Activated T-helper 2 cell treated with anti-CD3 and anti-CD28 coated beads, Interferon-gamma antibody, Interleukin-2, Interleukin-4, amounts not matched to agents 10 μg/mL and 5 μg/mL and 100 μg/mL, durations not matched to agents 14 hours and 24 hours and 36 hours (primary cell): Measurements from ENCODE around the gene CLEC17A. TPM values are rescaled to one million over a fixed set of nuclear protein-coding genes. Genes with fewer than 3 reads are reported as not detected.
"Not testable (repeated sequence)": the region's sequence is repeated elsewhere in the genome, so short reads cannot be mapped to it uniquely, and the experiment has no call there.

Source experiments
- DNase-seq: peaks from one replicate; pipeline ENCODE4 v3.0.0; 2021; ENCODE audit warnings: low spot score
- H3K27ac Mint-ChIP-seq: one replicate; pipeline ENCODE4 v1.8.0; 2021; ENCODE audit warnings: mixed read lengths
- H3K27me3 Mint-ChIP-seq: one replicate; pipeline ENCODE4 v1.8.0; 2021; ENCODE audit warnings: low read depth, mixed read lengths
- H3K36me3 Mint-ChIP-seq: one replicate; pipeline ENCODE4 v1.8.0; 2021; ENCODE audit warnings: low read depth, mixed read lengths
- H3K4me1 Mint-ChIP-seq: one replicate; pipeline ENCODE4 v1.8.0; 2021; ENCODE audit warnings: low read depth, mixed read lengths
- H3K4me3 Mint-ChIP-seq: one replicate; pipeline ENCODE4 v1.8.0; 2021; ENCODE audit warnings: low read depth, mild to moderate bottlenecking, moderate library complexity, mixed read lengths
- H3K9me3 Mint-ChIP-seq: one replicate; pipeline ENCODE4 v1.8.0; 2021; ENCODE audit warnings: mixed read lengths
- intact Hi-C: fragments of 100-400 bp; cut with micrococcal nuclease; formaldehyde crosslinking; loops from one replicate; pipeline ENCODE4 v1.15.1; 2023
- total RNA-seq: library from RNA; stranded (reverse); gene quantifications from 2 replicates; pipeline ENCODE4 v1.2.3, GENCODE V29; 2022

Gene CLEC17A
- total RNA-seq, 1 donor from 2014 or later: 0.14 TPM

DNA sequence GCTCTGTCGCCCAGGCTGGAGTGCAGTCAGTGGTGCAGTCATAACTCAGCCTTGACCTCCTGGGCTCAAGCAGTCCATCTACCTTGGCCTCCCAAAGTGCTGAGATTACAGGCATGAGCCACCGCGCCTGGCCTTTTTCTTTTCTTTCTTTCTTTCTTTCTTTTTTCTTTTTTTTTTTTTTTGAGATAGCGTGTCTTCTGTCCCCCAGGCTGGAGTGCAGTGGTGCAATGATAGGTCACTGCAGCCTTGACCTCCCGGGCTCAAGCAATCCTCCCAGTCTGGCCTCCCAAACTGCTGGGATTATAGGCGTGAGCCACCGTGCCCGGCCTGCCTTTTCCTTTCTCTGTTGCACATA, 30.9 kb upstream of the CLEC17A start:
- intact Hi-C loops, DNase-seq, H3K4me3 Mint-ChIP-seq, H3K9me3 Mint-ChIP-seq, H3K27ac Mint-ChIP-seq, H3K27me3 Mint-ChIP-seq: not testable (repeated sequence)
- Mint-ChIP-seq H3K36me3 (peaks cover 15% of the 10 kb centered on the region), H3K4me1 (peaks cover 25% of the 10 kb centered on the region)

DNA sequence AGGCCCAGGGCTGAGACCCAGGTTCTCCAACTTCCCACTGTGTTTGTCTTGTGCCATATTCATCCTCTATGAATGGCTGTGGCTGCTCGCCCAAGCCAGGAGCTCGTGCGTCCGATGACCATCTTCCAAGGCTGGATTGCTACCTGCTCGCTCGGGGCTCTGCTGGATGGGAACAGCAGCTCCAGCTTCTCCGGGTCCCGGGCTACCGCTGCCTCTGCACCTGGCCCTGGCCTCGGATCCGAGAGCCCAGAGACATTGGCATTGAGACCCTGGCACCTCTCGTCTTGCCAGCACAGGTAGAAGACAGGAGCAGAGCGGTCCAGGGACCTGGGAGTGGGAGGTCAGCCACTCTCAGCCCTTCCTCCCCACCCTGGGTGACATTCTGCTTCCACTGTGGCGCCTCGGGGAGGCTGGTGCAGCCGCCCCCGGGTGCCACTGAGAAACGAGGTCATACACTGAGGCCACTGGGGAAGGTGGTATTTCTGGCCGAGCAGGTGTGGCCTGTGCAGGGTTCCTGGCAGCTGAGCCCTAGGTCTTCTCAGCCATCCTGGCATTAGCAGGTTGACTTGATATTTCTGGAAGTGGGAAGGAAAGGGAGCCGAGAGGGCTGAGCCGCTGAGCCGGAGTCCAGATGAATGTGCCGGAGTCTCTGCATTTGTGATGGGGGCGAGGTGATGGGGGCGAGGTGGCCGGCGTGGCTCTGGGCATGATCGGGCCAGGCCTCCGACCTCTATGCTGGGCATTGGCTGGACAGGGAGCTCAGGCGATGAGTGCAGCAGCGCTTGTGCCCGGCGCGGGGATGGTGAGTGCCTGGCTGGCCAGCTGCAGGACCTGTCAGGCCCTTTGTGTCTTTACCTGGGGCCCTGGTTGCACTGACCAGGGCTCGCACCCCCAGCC, 29.6 kb upstream of the CLEC17A start:
- intact Hi-C loops: no loop called here
- no peak overlapping the region for H3K27ac Mint-ChIP-seq
- peaks cover 25% of the 10 kb centered on the region for H3K4me1 Mint-ChIP-seq
- H3K27me3 Mint-ChIP-seq: no peaks in the 10 kb centered on the region
- peaks cover 13% of the 10 kb centered on the region for H3K36me3 Mint-ChIP-seq
- no peak overlapping the region for H3K4me3 Mint-ChIP-seq
- no peak for DNase-seq
- no peaks in the 10 kb centered on the region for H3K9me3 Mint-ChIP-seq

DNA sequence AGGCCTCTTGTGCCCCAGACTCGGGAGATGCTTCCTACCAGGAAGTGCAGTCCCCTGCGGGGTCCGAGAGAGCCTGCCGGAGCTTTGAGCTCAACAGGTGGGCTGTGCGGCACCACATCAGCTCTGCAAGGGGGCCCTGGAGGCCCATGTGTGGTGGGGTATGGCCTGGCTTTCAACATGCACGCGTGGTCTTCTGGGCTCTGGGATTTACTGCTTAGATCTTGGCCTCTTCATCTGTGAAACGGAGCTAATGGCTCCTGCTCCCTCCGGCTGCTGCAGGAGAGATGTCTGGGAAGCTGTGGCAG, 29.0 kb upstream of the CLEC17A start:
- Mint-ChIP-seq H3K36me3 (peaks cover 8% of the 10 kb centered on the region), H3K27ac (no peak overlapping the region), H3K4me3 (no peak overlapping the region)

DNA sequence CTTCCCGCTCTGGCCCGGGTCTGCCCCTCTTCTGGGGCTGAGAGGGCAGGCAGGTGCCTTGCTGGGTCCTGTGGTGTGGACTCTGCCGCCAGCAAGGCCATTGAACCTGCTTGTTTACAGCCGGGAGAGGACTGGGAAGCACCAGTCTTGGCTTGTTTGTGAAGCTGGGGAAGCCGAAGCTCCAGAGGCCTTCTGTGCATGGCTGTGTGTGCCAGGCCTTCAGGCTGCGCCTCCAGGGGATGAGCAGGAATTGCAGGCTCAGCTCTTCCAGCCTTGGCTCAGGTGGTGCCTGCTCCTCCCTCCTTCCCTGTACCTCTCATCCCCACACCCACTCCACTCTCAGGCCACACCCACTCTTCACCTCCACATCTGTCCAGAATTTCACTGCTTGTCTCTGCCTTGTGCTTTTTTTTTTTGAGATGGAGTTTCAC, 28.5 kb upstream of the CLEC17A start:
- Mint-ChIP-seq H3K9me3 (no peaks in the 10 kb centered on the region), H3K27ac (no peak overlapping the region), H3K36me3 (peaks cover 8% of the 10 kb centered on the region), H3K27me3 (no peaks in the 10 kb centered on the region), H3K4me1 (peaks cover 25% of the 10 kb centered on the region), H3K4me3 (no peak overlapping the region)
- DNase-seq: no peak
- intact Hi-C loops: no loop called here

More for the DNA sequence above, 29.0 kb upstream of the CLEC17A start:
- peaks cover 25% of the 10 kb centered on the region for H3K4me1 Mint-ChIP-seq
- no peaks in the 10 kb centered on the region for H3K9me3 Mint-ChIP-seq
- no peaks in the 10 kb centered on the region for H3K27me3 Mint-ChIP-seq
- intact Hi-C loops: no loop called here
- no peak for DNase-seq

DNA sequence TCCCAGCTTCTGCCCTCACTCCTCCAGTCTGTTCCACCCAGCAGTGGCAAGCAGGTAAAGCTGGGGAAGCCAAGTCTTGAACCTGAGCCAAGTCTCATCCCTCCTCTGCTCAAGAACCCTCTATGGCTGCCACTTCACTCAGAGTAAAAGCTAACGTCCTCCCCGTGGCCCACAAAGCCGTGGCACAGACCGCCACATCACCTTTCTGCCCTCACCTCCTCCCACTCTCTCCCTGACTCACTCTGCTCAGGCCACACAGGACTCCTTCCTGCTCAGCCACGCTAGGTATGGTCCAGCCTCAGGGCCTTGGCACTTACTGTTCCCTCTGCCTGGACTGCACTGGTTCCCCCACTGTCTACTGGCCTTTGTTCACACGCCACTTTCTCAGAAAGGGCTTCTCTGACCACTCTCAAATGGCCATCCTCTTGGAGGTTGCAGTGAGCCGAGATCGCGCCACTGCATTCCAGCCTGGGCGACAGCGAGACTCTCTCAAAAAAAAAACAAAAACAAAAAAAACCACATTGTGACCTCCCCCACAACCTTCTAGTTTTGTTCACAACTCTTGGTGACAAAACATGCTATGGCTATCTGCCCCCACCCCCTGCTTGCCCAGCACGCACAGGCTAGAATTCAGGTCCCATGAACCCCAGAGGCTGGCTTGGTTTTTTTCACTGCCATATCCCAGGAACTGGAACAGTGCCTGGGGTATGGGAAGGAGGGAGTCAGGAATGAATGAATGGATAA, 26.8 kb upstream of the CLEC17A start:
- no peak overlapping the region for H3K4me3 Mint-ChIP-seq
- H3K9me3 Mint-ChIP-seq: no peaks in the 10 kb centered on the region
- H3K27ac Mint-ChIP-seq: peak overlapping the region; percentile 40
- H3K27me3 Mint-ChIP-seq: no peaks in the 10 kb centered on the region
- H3K36me3 Mint-ChIP-seq: peaks cover 4% of the 10 kb centered on the region
- DNase-seq: no peak
- peaks cover 16% of the 10 kb centered on the region for H3K4me1 Mint-ChIP-seq
- intact Hi-C loops: no loop called here

DNA sequence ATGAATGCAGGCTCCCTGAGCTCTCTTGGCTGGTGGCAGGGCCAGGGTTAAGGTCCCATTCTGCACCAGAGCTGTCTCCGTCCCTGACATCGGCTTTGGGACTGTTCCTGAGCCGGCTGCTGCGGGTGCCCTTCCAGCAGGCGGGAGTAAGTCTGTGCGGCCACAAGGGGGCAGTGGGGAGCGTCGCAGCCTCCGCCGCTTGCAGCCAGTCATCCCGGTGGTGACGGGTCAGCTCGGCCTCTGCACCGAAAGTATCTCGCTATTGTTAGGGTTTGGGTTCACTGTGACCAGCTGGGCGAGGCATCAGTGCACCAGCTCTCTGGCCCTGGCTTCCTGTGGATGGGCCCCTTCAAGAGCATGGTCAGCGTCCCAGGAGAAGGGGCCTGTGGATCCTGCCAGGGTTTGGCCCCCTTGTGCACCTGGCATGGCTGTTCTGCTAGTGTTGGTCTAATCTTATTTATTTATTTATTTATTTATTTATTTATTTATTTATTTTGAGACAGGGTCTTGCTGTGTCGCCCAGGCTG, 26.2 kb upstream of the CLEC17A start:
- intact Hi-C loops: no loop called here
- H3K4me1 Mint-ChIP-seq: peaks cover 12% of the 10 kb centered on the region
- H3K4me3 Mint-ChIP-seq: no peak overlapping the region
- no peaks in the 10 kb centered on the region for H3K27me3 Mint-ChIP-seq
- DNase-seq: peak; percentile 55
- H3K27ac Mint-ChIP-seq: peak overlapping the region; percentile 40
- peaks cover 4% of the 10 kb centered on the region for H3K36me3 Mint-ChIP-seq
- H3K9me3 Mint-ChIP-seq: no peaks in the 10 kb centered on the region

DNA sequence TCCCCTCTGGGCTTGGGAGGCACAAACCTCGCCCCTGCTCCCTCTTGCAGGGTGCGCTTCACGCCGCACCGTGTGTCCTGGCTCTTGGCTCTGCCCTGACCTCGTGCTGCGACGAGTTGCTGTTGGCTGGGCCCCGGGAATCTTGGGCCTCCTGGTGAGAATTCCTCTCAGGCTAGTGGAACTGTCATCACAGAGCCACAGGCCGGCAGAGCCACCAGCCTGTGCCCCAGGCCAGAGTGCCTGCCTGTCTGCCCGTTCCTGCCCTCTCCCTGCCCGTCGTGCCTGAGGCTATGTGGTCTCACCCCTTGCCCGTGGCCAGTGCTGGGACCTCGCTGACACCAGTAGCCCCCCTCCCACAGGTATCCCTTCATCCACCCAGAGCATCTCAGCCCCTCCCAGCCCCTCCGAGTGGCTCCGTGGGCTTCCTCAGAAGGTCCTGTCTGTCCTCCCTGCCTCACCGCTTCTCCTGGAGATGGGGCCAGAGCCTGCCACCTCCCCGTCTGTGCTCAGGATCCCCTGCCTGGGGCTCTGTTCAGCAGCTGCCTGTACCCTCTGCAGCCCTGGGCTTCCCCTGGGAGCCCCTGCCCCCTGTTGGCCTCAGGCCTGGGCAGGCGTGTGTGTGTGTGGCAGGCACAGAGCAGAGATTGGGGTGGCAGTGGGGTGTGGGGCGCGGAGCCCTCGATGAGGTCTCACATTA, 24.4 kb upstream of the CLEC17A start:
- H3K27ac Mint-ChIP-seq: no peak overlapping the region
- H3K4me3 Mint-ChIP-seq: no peak overlapping the region
- H3K4me1 Mint-ChIP-seq: peaks cover 10% of the 10 kb centered on the region
- intact Hi-C loops: no loop called here
- no peaks in the 10 kb centered on the region for H3K9me3 Mint-ChIP-seq
- no peak for DNase-seq
- no peaks in the 10 kb centered on the region for H3K36me3 Mint-ChIP-seq
- no peaks in the 10 kb centered on the region for H3K27me3 Mint-ChIP-seq

DNA sequence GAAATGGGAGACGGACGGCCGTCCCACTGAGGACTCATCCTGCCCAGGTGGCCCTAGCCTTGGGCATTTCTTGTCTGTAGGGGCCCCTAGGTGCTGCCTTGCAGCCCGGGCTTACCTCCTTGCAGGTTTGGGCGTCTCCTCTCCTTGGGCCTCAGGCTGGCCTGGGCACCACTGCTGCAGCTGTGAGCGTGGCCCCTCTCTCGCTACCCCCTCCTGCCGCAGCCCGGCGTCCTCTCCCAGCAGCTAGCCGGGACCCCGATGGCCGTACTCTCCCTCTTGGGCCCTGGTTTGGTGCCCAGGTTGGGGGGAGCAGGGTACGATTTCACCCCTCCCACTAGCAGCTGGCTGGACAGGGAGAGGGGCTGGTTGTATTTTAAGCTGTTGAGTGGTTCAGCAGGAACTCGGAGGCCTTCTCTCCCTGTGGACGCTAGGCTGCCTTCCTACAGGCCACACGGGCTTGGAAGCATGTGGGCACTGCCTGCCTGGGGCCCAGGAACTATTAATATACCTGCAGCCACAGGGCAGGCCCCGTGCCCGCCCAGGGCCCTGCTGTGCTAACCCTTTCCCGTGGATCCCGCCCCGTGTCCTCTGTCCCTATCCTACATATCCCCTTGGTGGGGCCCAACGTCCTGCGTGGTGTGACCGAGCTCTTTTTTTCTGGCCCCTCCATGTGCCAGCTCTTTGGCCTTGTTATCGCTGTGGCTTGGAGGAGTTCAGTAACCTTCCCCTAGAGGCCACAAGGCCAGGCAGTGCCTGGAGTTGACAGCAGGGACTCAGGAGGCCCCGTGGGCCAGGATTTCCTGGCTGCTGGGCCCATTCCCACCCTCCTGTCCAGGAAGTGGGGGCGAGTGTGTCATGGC, 22.7 kb upstream of the CLEC17A start:
- Mint-ChIP-seq H3K27me3 (no peaks in the 10 kb centered on the region), H3K4me1 (peaks cover 13% of the 10 kb centered on the region), H3K27ac (no peak overlapping the region), H3K4me3 (no peak overlapping the region), H3K9me3 (no peaks in the 10 kb centered on the region), H3K36me3 (peaks cover 8% of the 10 kb centered on the region)
- no peak for DNase-seq
- intact Hi-C loops: no loop called here

DNA sequence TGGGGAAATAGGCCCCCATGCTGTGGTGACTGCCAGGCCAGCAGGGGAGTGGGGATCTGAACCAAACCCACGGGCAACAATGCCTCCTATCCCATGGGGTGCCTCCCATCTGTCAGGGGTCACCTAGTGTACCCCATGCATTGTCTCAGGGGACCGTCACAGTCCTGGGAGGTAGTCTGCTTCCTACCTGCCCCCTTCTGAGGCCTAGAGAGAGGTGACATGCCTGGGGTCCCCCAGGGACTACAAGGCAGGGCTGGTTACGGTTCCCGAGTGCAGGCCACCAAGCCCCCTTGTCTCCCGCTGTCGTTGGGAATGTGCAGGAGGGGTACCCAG, 22.1 kb upstream of the CLEC17A start:
- peaks cover 13% of the 10 kb centered on the region for H3K4me1 Mint-ChIP-seq
- no peak for DNase-seq
- H3K27ac Mint-ChIP-seq: no peak overlapping the region
- no peaks in the 10 kb centered on the region for H3K27me3 Mint-ChIP-seq
- peaks cover 11% of the 10 kb centered on the region for H3K36me3 Mint-ChIP-seq
- intact Hi-C loops: no loop called here
- no peak overlapping the region for H3K4me3 Mint-ChIP-seq
- H3K9me3 Mint-ChIP-seq: no peaks in the 10 kb centered on the region

DNA sequence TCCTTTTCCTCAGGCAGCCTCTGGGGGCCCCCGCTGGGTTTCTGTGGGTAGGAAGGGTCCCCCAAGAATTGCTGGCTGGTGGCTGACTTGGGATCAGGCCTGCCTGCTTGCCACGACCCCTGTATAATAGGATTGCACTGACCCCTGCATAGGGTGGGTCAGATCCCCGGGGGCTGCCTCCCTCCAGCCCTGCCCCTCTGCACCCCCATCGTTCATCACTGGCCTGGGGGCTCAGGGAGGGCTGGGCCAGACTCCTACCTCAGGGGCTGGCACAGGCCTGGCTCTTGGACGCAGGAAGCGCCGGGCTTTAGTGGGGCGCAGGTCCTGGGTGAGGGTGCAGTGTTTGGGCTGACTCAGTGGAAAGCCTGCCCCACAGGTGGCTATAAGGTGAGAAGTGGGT, 21.6 kb upstream of the CLEC17A start:
- DNase-seq: no peak
- H3K36me3 Mint-ChIP-seq: peaks cover 14% of the 10 kb centered on the region
- no peak overlapping the region for H3K27ac Mint-ChIP-seq
- H3K4me1 Mint-ChIP-seq: peaks cover 9% of the 10 kb centered on the region
- H3K9me3 Mint-ChIP-seq: no peaks in the 10 kb centered on the region
- H3K4me3 Mint-ChIP-seq: no peak overlapping the region
- intact Hi-C loops: no loop called here
- H3K27me3 Mint-ChIP-seq: no peaks in the 10 kb centered on the region

DNA sequence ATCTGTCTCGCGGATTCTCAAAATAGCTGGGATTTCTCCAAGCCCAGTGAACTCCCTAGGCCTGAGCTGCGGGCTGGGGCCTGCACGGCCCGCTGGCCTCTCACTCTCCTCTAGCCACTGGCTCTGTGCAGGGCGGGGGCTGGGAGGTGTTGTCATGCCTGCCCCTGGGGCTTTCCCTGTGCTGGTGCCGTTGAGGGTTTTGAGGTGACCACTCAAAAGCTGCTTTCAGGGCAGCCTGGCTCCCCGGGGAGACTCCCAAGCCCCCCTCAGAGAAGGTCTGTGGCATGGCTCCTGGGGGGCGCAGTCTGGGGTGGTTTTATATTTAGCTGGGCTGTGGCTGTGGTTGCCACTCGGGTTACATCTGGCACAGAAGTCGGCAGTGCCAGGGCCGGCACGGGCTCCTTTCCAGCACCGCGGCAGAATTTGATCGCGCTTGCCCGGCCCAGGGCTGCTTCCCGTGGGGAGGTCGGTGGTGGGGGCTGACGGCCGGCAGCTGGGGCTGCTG, 21.0 kb upstream of the CLEC17A start:
- intact Hi-C loops: no loop called here
- no peak for DNase-seq
- Mint-ChIP-seq H3K4me1 (peaks cover 4% of the 10 kb centered on the region), H3K27me3 (no peaks in the 10 kb centered on the region), H3K9me3 (no peaks in the 10 kb centered on the region), H3K36me3 (peaks cover 14% of the 10 kb centered on the region), H3K4me3 (no peak overlapping the region), H3K27ac (no peak overlapping the region)
